Glutamatergic neuron (in vitro differentiated cells): ENCODE data around the gene PRPF6. TPM values are rescaled to one million over a fixed set of nuclear protein-coding genes. Genes with fewer than 3 reads are reported as not detected.

ENCODE experiments used
- DNase-seq: peaks from one replicate; pipeline ENCODE4 v3.0.0; 2022
- H3K27ac Mint-ChIP-seq: one replicate; pipeline ENCODE4 v1.8.0; 2020; ENCODE audit warnings: mild to moderate bottlenecking, mixed read lengths, inconsistent platforms; ENCODE audit not compliant: unreplicated experiment
- H3K27me3 Mint-ChIP-seq: one replicate; pipeline ENCODE4 v1.8.0; 2020; ENCODE audit warnings: mild to moderate bottlenecking, moderate library complexity, mixed read lengths, inconsistent platforms; ENCODE audit not compliant: unreplicated experiment
- H3K36me3 Mint-ChIP-seq: one replicate; pipeline ENCODE4 v1.8.0; 2020; ENCODE audit warnings: mild to moderate bottlenecking, mixed read lengths, inconsistent platforms; ENCODE audit not compliant: unreplicated experiment
- H3K4me1 Mint-ChIP-seq: one replicate; pipeline ENCODE4 v1.8.0; 2020; ENCODE audit warnings: mild to moderate bottlenecking, low read depth, mixed read lengths, inconsistent platforms; ENCODE audit not compliant: unreplicated experiment
- H3K4me3 Mint-ChIP-seq: one replicate; pipeline ENCODE4 v1.8.0; 2020; ENCODE audit warnings: mild to moderate bottlenecking, mixed read lengths, inconsistent platforms; ENCODE audit not compliant: unreplicated experiment
- H3K9me3 Mint-ChIP-seq: one replicate; pipeline ENCODE4 v1.8.0; 2020; ENCODE audit warnings: mild to moderate bottlenecking, moderate library complexity, mixed read lengths, inconsistent platforms; ENCODE audit not compliant: unreplicated experiment
- CTCF ChIP-seq: fragments of 200-600 bp; sonication (generic); IDR thresholded peaks from one replicate; pipeline ENCODE4 v1.5.0; 2021; ENCODE audit not compliant: partially characterized antibody, unreplicated experiment
- total RNA-seq: library from RNA; stranded (reverse); fragmentation: NEBNext Ultra II Directional; extraction: Animal tissue kit (Norgen Biotek cat#: 25700); gene quantifications from one replicate; pipeline ENCODE4 v1.2.1, GENCODE V29; 2021; ENCODE audit not compliant: unreplicated experiment

PRPF6 gene
- total RNA-seq, 1 donor from 2014 or later: 60.9 TPM

GRCh38 chr20:64062596-64063388 is 81.9 kb downstream of the PRPF6 start, which contains the start of gene TCEA2:
Gene TCEA2 (plus strand): TSS chr20:64063198. CDS start chr20:64063313, 115 bp downstream.
- Mint-ChIP-seq H3K9me3 (peaks cover 3% of the 10 kb centered on the region), H3K4me1 (peaks cover 8% of the 10 kb centered on the region), H3K4me3 (peak within 1 kb of the TSS; percentile 92), H3K27me3 (peaks cover 4% of the 10 kb centered on the region), H3K27ac (peak within 1 kb of the TSS; percentile 62), H3K36me3 (no peaks in the 10 kb centered on the region)
- DNase-seq: peak; percentile 98
- no peak for TF ChIP-seq CTCF

- Mint-ChIP-seq H3K27ac (peak overlapping the region; percentile 62), H3K4me1 (peaks cover 8% of the 10 kb centered on the region), H3K36me3 (no peaks in the 10 kb centered on the region), H3K9me3 (peaks cover 3% of the 10 kb centered on the region), H3K27me3 (peaks cover 5% of the 10 kb centered on the region), H3K4me3 (peak overlapping the region; percentile 92)
- TF ChIP-seq CTCF: no peak
- peak; percentile 61 for DNase-seq
Measured at GRCh38 chr20:64063389-64064144, 82.6 kb downstream of the PRPF6 start.

- Mint-ChIP-seq H3K9me3 (peaks cover 3% of the 10 kb centered on the region), H3K36me3 (no peaks in the 10 kb centered on the region), H3K4me3 (peak overlapping the region; percentile 92), H3K27me3 (peaks cover 5% of the 10 kb centered on the region), H3K4me1 (peaks cover 8% of the 10 kb centered on the region), H3K27ac (peak overlapping the region; percentile 62)
- no peak for TF ChIP-seq CTCF
- DNase-seq: no peak
Measured at GRCh38 chr20:64064145-64064698, 83.3 kb downstream of the PRPF6 start.

GRCh38 chr20:64065062-64065973 is 84.4 kb downstream of the PRPF6 start:
- no peak overlapping the region for H3K27ac Mint-ChIP-seq
- no peaks in the 10 kb centered on the region for H3K36me3 Mint-ChIP-seq
- DNase-seq: no peak
- peaks cover 3% of the 10 kb centered on the region for H3K9me3 Mint-ChIP-seq
- H3K4me1 Mint-ChIP-seq: peaks cover 8% of the 10 kb centered on the region
- no peak for TF ChIP-seq CTCF
- H3K4me3 Mint-ChIP-seq: no peak overlapping the region
- H3K27me3 Mint-ChIP-seq: peaks cover 5% of the 10 kb centered on the region
